Measurements from ENCODE around the gene COPZ1. TPM values are rescaled to one million over a fixed set of nuclear protein-coding genes. Genes with fewer than 3 reads are reported as not detected.

Gene COPZ1
- polyA plus RNA-seq, 3 donors: 78.9 to 190 (median 176) TPM

GRCh38 chr12:54340846-54341245, 15.9 kb downstream of the COPZ1 start:
- intact Hi-C loops (cut with micrococcal nuclease): no loop called here
- H3K36me3 ChIP-seq (replicated peaks in 1 of 2; ENCODE audit: control insufficient read depth in 1 of 2, insufficient read depth in 2 of 2, low read length in 2 of 2): peaks cover 48 to 71% of the 10 kb centered on the region in 2 donors

GRCh38 chr12:54341378-54342300, 16.7 kb downstream of the COPZ1 start:
- no peak for DNase-seq
- peaks cover 15% of the 10 kb centered on the region for H4K20me1 ChIP-seq (ENCODE audit: insufficient read depth, low read length)
- Mint-ChIP-seq H3K27ac (no peak overlapping the region), H3K9me3 (no peaks in the 10 kb centered on the region), H3K36me3 (peaks cover 48 to 77% of the 10 kb centered on the region in 2 donors), H3K27me3 (ENCODE audit: low read depth in 3 of 3) (no peaks in the 10 kb centered on the region), H3K4me3 (no peak overlapping the region), H3K4me1 (peaks cover 24% of the 10 kb centered on the region)
- H3K9ac ChIP-seq (ENCODE audit: insufficient read depth, low read length, poor library complexity, severe bottlenecking): no peak overlapping the region
- peaks cover 14 to 23% of the 10 kb centered on the region in 2 donors for H3K4me1 ChIP-seq (ENCODE audit: control insufficient read depth in 1 of 2, insufficient read depth in 2 of 2, low read length in 2 of 2)
- no peak overlapping the region for H2AFZ ChIP-seq (ENCODE audit: insufficient read depth, low read depth, low read length, poor library complexity, severe bottlenecking)
- H3K4me2 ChIP-seq (replicated peaks; ENCODE audit: extremely low read depth, low read length, poor library complexity, severe bottlenecking): no peak overlapping the region
- 100% methylated on average over 4 of the region's 9 CpGs for WGBS (ENCODE audit: insufficient coverage)
- H3K9me3 ChIP-seq (replicated peaks in 1 of 2; ENCODE audit: control insufficient read depth in 1 of 2, insufficient read depth in 1 of 2, low read length in 2 of 2): no peaks in the 10 kb centered on the region
- H3K27ac ChIP-seq (ENCODE audit: low read depth in 1 of 2, low read length in 2 of 2): no peak overlapping the region
- no peak overlapping the region for H3K4me3 ChIP-seq (replicated peaks in 1 of 3; ENCODE audit: low read depth in 2 of 3, low read length in 3 of 3)
- peaks cover 37% of the 10 kb centered on the region for H3K79me2 ChIP-seq (ENCODE audit: insufficient read depth, low read length)
- no peak for TF ChIP-seq CTCF (IDR thresholded peaks at IDR 0.05)
- intact Hi-C loops (cut with micrococcal nuclease): no loop called here
- no peaks in the 10 kb centered on the region for H3K27me3 ChIP-seq (ENCODE audit: control insufficient read depth in 2 of 2, insufficient read depth in 2 of 2, low read length in 2 of 2)
- peaks cover 53 to 79% of the 10 kb centered on the region in 2 donors for H3K36me3 ChIP-seq (replicated peaks in 1 of 2; ENCODE audit: control insufficient read depth in 1 of 2, insufficient read depth in 2 of 2, low read length in 2 of 2)

More at GRCh38 chr12:54340846-54341245, 15.9 kb downstream of the COPZ1 start:
- Histone ChIP-seq H3K27me3 (ENCODE audit: control insufficient read depth in 2 of 2, insufficient read depth in 2 of 2, low read length in 2 of 2) (no peaks in the 10 kb centered on the region), H3K4me2 (replicated peaks; ENCODE audit: extremely low read depth, low read length, poor library complexity, severe bottlenecking) (no peak overlapping the region), H4K20me1 (ENCODE audit: insufficient read depth, low read length) (peaks cover 15% of the 10 kb centered on the region), H3K27ac (ENCODE audit: low read depth in 1 of 2, low read length in 2 of 2) (no peak overlapping the region), H3K4me1 (ENCODE audit: control insufficient read depth in 1 of 2, insufficient read depth in 2 of 2, low read length in 2 of 2) (peaks cover 14 to 23% of the 10 kb centered on the region in 2 donors), H3K79me2 (ENCODE audit: insufficient read depth, low read length) (peaks cover 45% of the 10 kb centered on the region), H3K9me3 (replicated peaks in 1 of 2; ENCODE audit: control insufficient read depth in 1 of 2, insufficient read depth in 1 of 2, low read length in 2 of 2) (no peaks in the 10 kb centered on the region), H3K4me3 (replicated peaks in 1 of 3; ENCODE audit: low read depth in 2 of 3, low read length in 3 of 3) (no peak overlapping the region), H3K9ac (ENCODE audit: insufficient read depth, low read length, poor library complexity, severe bottlenecking) (no peak overlapping the region), H2AFZ (ENCODE audit: insufficient read depth, low read depth, low read length, poor library complexity, severe bottlenecking) (no peak overlapping the region)
- Mint-ChIP-seq H3K27ac (peak overlapping the region in 1 of 7 donors; percentile 44), H3K9me3 (no peaks in the 10 kb centered on the region), H3K4me1 (peaks cover 24% of the 10 kb centered on the region), H3K27me3 (ENCODE audit: low read depth in 3 of 3) (no peaks in the 10 kb centered on the region), H3K4me3 (no peak overlapping the region), H3K36me3 (peaks cover 47 to 69% of the 10 kb centered on the region in 2 donors)
- TF ChIP-seq CTCF (IDR thresholded peaks at IDR 0.05): no peak
- WGBS (ENCODE audit: insufficient coverage): 96% methylated on average over 3 of the region's 7 CpGs
- no peak for DNase-seq
